Measurements from ENCODE around the gene CKB. TPM values are rescaled to one million over a fixed set of nuclear protein-coding genes. Genes with fewer than 3 reads are reported as not detected.

Gene CKB
- total RNA-seq, 2 donors from 2014 or later = 602 to 920 TPM

DNA sequence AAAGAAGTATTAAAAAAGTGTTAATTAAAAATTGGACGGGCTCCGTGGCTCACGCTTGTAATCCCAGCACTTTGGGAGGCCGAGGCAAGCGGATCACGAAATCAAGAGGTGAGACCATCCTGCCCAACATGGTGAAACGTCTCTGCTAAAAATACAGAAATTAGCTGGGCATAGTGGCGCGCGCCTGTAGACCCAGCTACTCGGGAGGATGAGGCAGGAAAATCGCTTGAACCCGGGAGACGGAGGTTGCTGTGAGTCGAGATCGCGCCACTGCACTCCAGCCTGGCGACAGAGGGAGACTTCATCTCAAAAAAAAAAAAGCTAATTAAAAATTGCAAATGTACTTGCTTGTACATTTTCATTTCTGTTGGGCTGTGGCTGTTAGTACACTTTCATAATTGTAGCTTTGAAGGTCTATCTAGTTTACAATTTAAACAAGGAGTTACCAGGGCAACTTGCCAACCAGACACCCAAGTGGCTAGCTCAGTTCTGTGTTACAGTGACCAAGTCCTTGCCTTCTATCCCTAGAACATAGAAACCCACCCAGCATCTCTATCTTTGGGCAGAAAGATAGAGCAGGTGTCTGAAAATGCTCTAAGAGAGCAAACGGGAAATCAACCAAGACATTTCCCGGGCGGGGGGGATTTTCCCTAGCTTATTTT is 41.3 kb upstream of the CKB start:
- Histone ChIP-seq H3K9ac (ENCODE audit: extremely low read depth, low read length, poor library complexity, severe bottlenecking) (peak overlapping the region; percentile 90), H3K27me3 (ENCODE audit: control insufficient read depth, insufficient read depth, low read length, poor library complexity, severe bottlenecking) (no peaks in the 10 kb centered on the region), H3K4me3 (ENCODE audit: low read length) (peak overlapping the region; percentile 99), H3K9me3 (ENCODE audit: control insufficient read depth, low read length) (no peaks in the 10 kb centered on the region), H3K36me3 (ENCODE audit: control insufficient read depth, insufficient read depth, low read length) (peaks cover 26% of the 10 kb centered on the region), H3K4me1 (ENCODE audit: control insufficient read depth, insufficient read depth, low read length) (peaks cover 1% of the 10 kb centered on the region), H3K27ac (ENCODE audit: low read depth, low read length) (no peak overlapping the region)
- Mint-ChIP-seq H3K4me3 (peak overlapping the region; percentile 81), H3K9me3 (no peaks in the 10 kb centered on the region), H3K27me3 (ENCODE audit: insufficient read depth) (no peaks in the 10 kb centered on the region), H3K27ac (no peak overlapping the region), H3K36me3 (ENCODE audit: low read depth) (peaks cover 22% of the 10 kb centered on the region), H3K4me1 (peaks cover 17% of the 10 kb centered on the region)
- WGBS, 2 experiments (ENCODE audit: insufficient coverage in 1 of 2, insufficient read length in 1 of 2) = 81% methylated on average over 18 to 21 of the region's 21 CpGs
- TF ChIP-seq, protein P1, sequence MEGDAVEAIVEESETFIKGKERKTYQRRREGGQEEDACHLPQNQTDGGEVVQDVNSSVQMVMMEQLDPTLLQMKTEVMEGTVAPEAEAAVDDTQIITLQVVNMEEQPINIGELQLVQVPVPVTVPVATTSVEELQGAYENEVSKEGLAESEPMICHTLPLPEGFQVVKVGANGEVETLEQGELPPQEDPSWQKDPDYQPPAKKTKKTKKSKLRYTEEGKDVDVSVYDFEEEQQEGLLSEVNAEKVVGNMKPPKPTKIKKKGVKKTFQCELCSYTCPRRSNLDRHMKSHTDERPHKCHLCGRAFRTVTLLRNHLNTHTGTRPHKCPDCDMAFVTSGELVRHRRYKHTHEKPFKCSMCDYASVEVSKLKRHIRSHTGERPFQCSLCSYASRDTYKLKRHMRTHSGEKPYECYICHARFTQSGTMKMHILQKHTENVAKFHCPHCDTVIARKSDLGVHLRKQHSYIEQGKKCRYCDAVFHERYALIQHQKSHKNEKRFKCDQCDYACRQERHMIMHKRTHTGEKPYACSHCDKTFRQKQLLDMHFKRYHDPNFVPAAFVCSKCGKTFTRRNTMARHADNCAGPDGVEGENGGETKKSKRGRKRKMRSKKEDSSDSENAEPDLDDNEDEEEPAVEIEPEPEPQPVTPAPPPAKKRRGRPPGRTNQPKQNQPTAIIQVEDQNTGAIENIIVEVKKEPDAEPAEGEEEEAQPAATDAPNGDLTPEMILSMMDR (conservative IDR thresholded peaks at IDR 0.05) = no peak
- DNase-seq = no peak

DNA sequence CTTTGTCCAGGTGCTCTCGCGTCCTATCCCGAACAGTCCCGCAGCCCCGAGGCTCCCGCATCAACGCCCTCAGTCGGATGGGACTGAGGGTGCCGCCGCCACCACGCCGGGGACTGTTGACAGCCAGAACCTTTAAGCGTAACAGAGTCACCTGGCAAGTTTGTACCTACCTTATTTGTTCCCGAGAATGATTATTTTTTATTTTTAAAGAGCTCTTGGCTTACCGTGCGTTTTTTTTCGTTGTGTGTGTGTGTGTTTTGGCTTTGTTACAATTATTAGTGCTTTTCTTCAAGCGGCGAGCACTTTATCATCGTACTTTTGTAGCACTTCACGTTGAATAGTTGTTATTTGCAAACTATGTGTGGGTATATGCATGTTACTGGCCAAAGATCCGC is 40.6 kb upstream of the CKB start:
- H3K36me3 ChIP-seq (ENCODE audit: control insufficient read depth, insufficient read depth, low read length) = peaks cover 33% of the 10 kb centered on the region
- H3K27me3 Mint-ChIP-seq (ENCODE audit: insufficient read depth) = no peaks in the 10 kb centered on the region
- no peaks in the 10 kb centered on the region for H3K27me3 ChIP-seq (ENCODE audit: control insufficient read depth, insufficient read depth, low read length, poor library complexity, severe bottlenecking)
- no peaks in the 10 kb centered on the region for H3K4me1 ChIP-seq (ENCODE audit: control insufficient read depth, insufficient read depth, low read length)
- peak overlapping the region; percentile 81 for H3K4me3 Mint-ChIP-seq
- peak overlapping the region; percentile 99 for H3K4me3 ChIP-seq (ENCODE audit: low read length)
- TF ChIP-seq, protein P1 (conservative IDR thresholded peaks at IDR 0.05) = no peak
- H3K27ac ChIP-seq (ENCODE audit: low read depth, low read length) = peak overlapping the region; percentile 96
- 1 to 2% methylated on average over 15 to 22 of the region's 22 CpGs for WGBS, 2 experiments (ENCODE audit: insufficient coverage in 1 of 2, insufficient read length in 1 of 2)
- peaks cover 25% of the 10 kb centered on the region for H3K36me3 Mint-ChIP-seq (ENCODE audit: low read depth)
- no peak for DNase-seq
- peaks cover 14% of the 10 kb centered on the region for H3K4me1 Mint-ChIP-seq
- H3K9me3 Mint-ChIP-seq = no peaks in the 10 kb centered on the region
- peak overlapping the region; percentile 90 for H3K9ac ChIP-seq (ENCODE audit: extremely low read depth, low read length, poor library complexity, severe bottlenecking)
- H3K9me3 ChIP-seq (ENCODE audit: control insufficient read depth, low read length) = no peaks in the 10 kb centered on the region
- H3K27ac Mint-ChIP-seq = peak overlapping the region; percentile 82

DNA sequence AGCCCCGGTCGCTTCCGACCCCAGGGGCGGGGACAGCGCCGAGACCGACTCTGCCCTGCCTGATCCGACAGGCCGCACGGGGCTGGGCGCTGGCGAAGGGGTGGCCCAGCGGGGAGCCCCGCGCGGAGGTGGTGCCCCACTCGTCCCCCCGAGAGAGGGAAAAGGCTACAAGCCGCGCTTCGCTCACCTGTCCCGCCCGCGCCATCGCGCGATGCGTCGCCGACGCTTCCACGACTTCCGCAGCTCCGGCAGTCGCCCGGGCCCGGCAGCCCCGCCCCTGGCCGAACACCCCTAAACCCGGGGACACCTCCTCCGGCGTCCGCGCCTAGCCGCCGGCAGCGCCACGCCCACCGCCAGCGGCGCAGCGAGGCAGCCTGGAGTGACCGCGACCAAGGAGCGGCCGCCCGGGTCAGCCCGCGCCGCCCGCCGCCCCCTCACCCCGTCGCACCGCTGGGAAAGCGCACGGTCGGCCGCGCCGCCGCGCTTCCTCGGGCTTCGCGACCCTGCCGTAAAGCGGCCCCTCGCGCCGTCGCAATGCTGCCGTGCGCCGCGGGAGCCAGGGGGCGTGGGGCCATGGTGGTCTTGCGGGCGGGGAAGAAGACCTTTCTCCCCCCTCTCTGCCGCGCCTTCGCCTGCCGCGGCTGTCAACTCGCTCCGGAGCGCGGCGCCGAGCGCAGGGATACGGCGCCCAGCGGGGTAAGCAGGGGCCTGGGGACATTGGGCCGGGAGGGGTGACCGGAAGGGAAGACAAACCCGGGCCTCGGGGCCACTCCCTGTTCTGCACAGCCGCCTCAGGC is 40.0 kb upstream of the CKB start, which contains the start of the genes BAG5 and COA8:
BAG5 (minus strand) TSS at position 229 of the 797 bp plus-strand sequence. CDS start 1,493 bp downstream, outside the sequence.
COA8 (plus strand) TSS at position 532 of the 797 bp plus-strand sequence; CDS start at position 574, 42 bp downstream.
- Mint-ChIP-seq H3K9me3 (no peaks in the 10 kb centered on the region), H3K36me3 (ENCODE audit: low read depth) (peaks cover 25% of the 10 kb centered on the region), H3K4me1 (peaks cover 14% of the 10 kb centered on the region), H3K27me3 (ENCODE audit: insufficient read depth) (no peaks in the 10 kb centered on the region), H3K4me3 (peak within 1 kb of the TSS; percentile 81), H3K27ac (peak within 1 kb of the TSS; percentile 92)
- TF ChIP-seq, protein P1 (conservative IDR thresholded peaks at IDR 0.05) = no peak
- peak; percentile 94 for DNase-seq
- peak within 1 kb of the TSS; percentile 96 for H3K27ac ChIP-seq (ENCODE audit: low read depth, low read length)
- H3K9me3 ChIP-seq (ENCODE audit: control insufficient read depth, low read length) = no peaks in the 10 kb centered on the region
- peak within 1 kb of the TSS; percentile 90 for H3K9ac ChIP-seq (ENCODE audit: extremely low read depth, low read length, poor library complexity, severe bottlenecking)
- no peaks in the 10 kb centered on the region for H3K27me3 ChIP-seq (ENCODE audit: control insufficient read depth, insufficient read depth, low read length, poor library complexity, severe bottlenecking)
- H3K4me1 ChIP-seq (ENCODE audit: control insufficient read depth, insufficient read depth, low read length) = no peaks in the 10 kb centered on the region
- H3K36me3 ChIP-seq (ENCODE audit: control insufficient read depth, insufficient read depth, low read length) = peaks cover 38% of the 10 kb centered on the region
- H3K4me3 ChIP-seq (ENCODE audit: low read length) = peak within 1 kb of the TSS; percentile 99
- WGBS, 2 experiments (ENCODE audit: insufficient coverage in 1 of 2, insufficient read length in 1 of 2) = 0% methylated on average over 35 to 109 of the region's 109 CpGs

All from endodermal cell (in vitro differentiated cells).